Measurements from ENCODE around the gene HDAC11. TPM values are rescaled to one million over a fixed set of nuclear protein-coding genes. Genes with fewer than 3 reads are reported as not detected.

HDAC11 gene
- polyA plus RNA-seq, 1 donor (not counting 4 experiments of a cell fraction or from before 2014, with no cell fraction given), result 12.6 TPM

GRCh38 chr3:13553686-13554085 lies 73.6 kb downstream of the HDAC11 start:
- TF ChIP-seq CTCF (optimal IDR thresholded peaks at IDR 0.05 in 1 of 3, IDR thresholded peaks at IDR 0.05 in 1 of 3, conservative IDR thresholded peaks at IDR 0.05 in 1 of 3; ENCODE audit: extremely low read depth in 1 of 3, insufficient read depth in 2 of 3, low read length in 3 of 3) (no peak), EZH2 (IDR thresholded peaks at IDR 0.05; ENCODE audit: low read length) (no peak)
- no peaks in the 10 kb centered on the region for H3K36me3 ChIP-seq (ENCODE audit: control insufficient read depth in 2 of 2, extremely low read depth in 1 of 2, insufficient read depth in 2 of 2, low read length in 2 of 2)
- dilution Hi-C loops (cut with MboI; ENCODE audit: extremely low pct_ligation_motif_present, low sequenced_read_pairs), result no loop called here
- peaks cover under 1% of the 10 kb centered on the region for H3K4me1 ChIP-seq (ENCODE audit: control insufficient read depth, extremely low read depth, insufficient read depth, low read length)
- H3K9me1 ChIP-seq (ENCODE audit: control insufficient read depth, extremely low read depth, insufficient read depth, low read length), result no peaks in the 10 kb centered on the region
- no peaks in the 10 kb centered on the region for H3K9me3 ChIP-seq (ENCODE audit: control insufficient read depth, low read depth, low read length)
- no peak overlapping the region for H3K4me3 ChIP-seq (ENCODE audit: control insufficient read depth in 2 of 3, extremely low read depth in 1 of 3, insufficient read depth in 2 of 3, low read depth in 1 of 3, low read length in 3 of 3)
- H2AFZ ChIP-seq (ENCODE audit: control insufficient read depth, low read length), result no peak overlapping the region
- DNase-seq (ENCODE audit: low read depth, low spot score) (no peak), FAIRE-seq (no peak)
- H3K27ac ChIP-seq (ENCODE audit: control insufficient read depth, insufficient read depth, low read length), result no peak overlapping the region
- H3K79me2 ChIP-seq (ENCODE audit: control insufficient read depth, insufficient read depth, low read length), result no peaks in the 10 kb centered on the region
- H4K20me1 ChIP-seq (ENCODE audit: control insufficient read depth, extremely low read depth, insufficient read depth, low read length), result no peaks in the 10 kb centered on the region
- no peak overlapping the region for H3K4me2 ChIP-seq (ENCODE audit: control insufficient read depth, extremely low read depth, insufficient read depth, low read depth, low read length)
- no peak overlapping the region for H3K9ac ChIP-seq (ENCODE audit: control insufficient read depth, extremely low read depth, insufficient read depth, low read length)
- H3K27me3 ChIP-seq (ENCODE audit: control insufficient read depth, extremely low read depth, insufficient read depth, low read length), result peaks cover 17% of the 10 kb centered on the region

- no peaks in the 10 kb centered on the region for H3K9me3 ChIP-seq (ENCODE audit: control insufficient read depth, low read depth, low read length)
- no peaks in the 10 kb centered on the region for H3K36me3 ChIP-seq (ENCODE audit: control insufficient read depth in 2 of 2, extremely low read depth in 1 of 2, insufficient read depth in 2 of 2, low read length in 2 of 2)
- no peak overlapping the region for H2AFZ ChIP-seq (ENCODE audit: control insufficient read depth, low read length)
- H3K27me3 ChIP-seq (ENCODE audit: control insufficient read depth, extremely low read depth, insufficient read depth, low read length), result peaks cover 20% of the 10 kb centered on the region
- FAIRE-seq (no peak), DNase-seq (ENCODE audit: low read depth, low spot score) (no peak)
- H3K79me2 ChIP-seq (ENCODE audit: control insufficient read depth, insufficient read depth, low read length), result no peaks in the 10 kb centered on the region
- TF ChIP-seq EZH2 (IDR thresholded peaks at IDR 0.05; ENCODE audit: low read length) (no peak), CTCF (optimal IDR thresholded peaks at IDR 0.05 in 1 of 3, IDR thresholded peaks at IDR 0.05 in 1 of 3, conservative IDR thresholded peaks at IDR 0.05 in 1 of 3; ENCODE audit: extremely low read depth in 1 of 3, insufficient read depth in 2 of 3, low read length in 3 of 3) (no peak)
- no peak overlapping the region for H3K4me2 ChIP-seq (ENCODE audit: control insufficient read depth, extremely low read depth, insufficient read depth, low read depth, low read length)
- no peaks in the 10 kb centered on the region for H3K4me1 ChIP-seq (ENCODE audit: control insufficient read depth, extremely low read depth, insufficient read depth, low read length)
- dilution Hi-C loops (cut with MboI; ENCODE audit: extremely low pct_ligation_motif_present, low sequenced_read_pairs), result no loop called here
- no peak overlapping the region for H3K9ac ChIP-seq (ENCODE audit: control insufficient read depth, extremely low read depth, insufficient read depth, low read length)
- no peaks in the 10 kb centered on the region for H3K9me1 ChIP-seq (ENCODE audit: control insufficient read depth, extremely low read depth, insufficient read depth, low read length)
- no peaks in the 10 kb centered on the region for H4K20me1 ChIP-seq (ENCODE audit: control insufficient read depth, extremely low read depth, insufficient read depth, low read length)
- no peak overlapping the region for H3K4me3 ChIP-seq (ENCODE audit: control insufficient read depth in 2 of 3, extremely low read depth in 1 of 3, insufficient read depth in 2 of 3, low read depth in 1 of 3, low read length in 3 of 3)
- H3K27ac ChIP-seq (ENCODE audit: control insufficient read depth, insufficient read depth, low read length), result no peak overlapping the region
Observed at GRCh38 chr3:13555753-13556152, 75.6 kb downstream of the HDAC11 start.

Small RNA genes within 50 kb of the gene (small RNA-seq; reads per million reads assigned to genes)
- gene AC027124.2 (ENCODE audit: insufficient read length in 3 of 3, low read depth in 3 of 3, low replicate concordance in 1 of 3), result 0 reads per million in 3 experiments

Other genes with a start within 250 kb of the HDAC11 start
- gene NUP210, start 60.0 kb upstream of the HDAC11 start, polyA plus RNA-seq, result 0.01 to 0.05 TPM (median 0.03 TPM) in 3 replicates
- gene FBLN2, start 68.8 kb downstream of the HDAC11 start, polyA plus RNA-seq, result 0.72 to 3.2 TPM (median 0.87 TPM) in 3 replicates